Measurements from ENCODE around the gene FGF13.

The FGF13 gene

DNA sequence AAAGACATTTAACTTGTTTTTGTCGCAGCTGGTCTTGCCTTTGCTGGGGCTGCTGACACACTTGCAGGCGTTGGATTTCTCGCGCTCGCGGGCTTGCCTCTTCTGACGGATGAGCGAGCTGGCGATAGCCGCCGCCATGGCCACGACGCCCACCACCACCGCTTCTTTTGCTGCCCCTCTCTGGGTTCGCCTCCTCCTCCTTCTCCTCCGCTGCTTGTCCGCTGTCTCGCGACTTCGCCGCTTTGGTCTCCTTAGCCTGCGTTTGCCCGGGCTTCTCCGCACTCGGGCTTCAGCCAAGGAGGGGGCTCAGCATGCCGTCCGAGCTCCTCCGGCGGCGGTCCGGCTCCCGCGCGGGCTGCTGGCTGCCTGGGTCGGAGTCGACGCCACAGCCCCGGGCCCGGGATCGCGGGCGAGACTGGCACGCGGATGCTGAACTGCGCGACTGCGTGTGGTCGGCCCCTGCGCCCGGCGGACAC lies 613 bp downstream of the FGF13 start:
- Mint-ChIP-seq H3K4me1 (peaks cover 20% of the 10 kb centered on the region), H3K9me3 (peaks cover 25% of the 10 kb centered on the region), H3K4me3 (peak overlapping the region; percentile 86), H3K36me3 (ENCODE audit: low read depth) (no peaks in the 10 kb centered on the region), H3K27ac (no peak overlapping the region), H3K27me3 (ENCODE audit: low read depth, poor library complexity) (peaks cover 13% of the 10 kb centered on the region)
- peak; percentile 56 for DNase-seq
- TF ChIP-seq, protein P1, sequence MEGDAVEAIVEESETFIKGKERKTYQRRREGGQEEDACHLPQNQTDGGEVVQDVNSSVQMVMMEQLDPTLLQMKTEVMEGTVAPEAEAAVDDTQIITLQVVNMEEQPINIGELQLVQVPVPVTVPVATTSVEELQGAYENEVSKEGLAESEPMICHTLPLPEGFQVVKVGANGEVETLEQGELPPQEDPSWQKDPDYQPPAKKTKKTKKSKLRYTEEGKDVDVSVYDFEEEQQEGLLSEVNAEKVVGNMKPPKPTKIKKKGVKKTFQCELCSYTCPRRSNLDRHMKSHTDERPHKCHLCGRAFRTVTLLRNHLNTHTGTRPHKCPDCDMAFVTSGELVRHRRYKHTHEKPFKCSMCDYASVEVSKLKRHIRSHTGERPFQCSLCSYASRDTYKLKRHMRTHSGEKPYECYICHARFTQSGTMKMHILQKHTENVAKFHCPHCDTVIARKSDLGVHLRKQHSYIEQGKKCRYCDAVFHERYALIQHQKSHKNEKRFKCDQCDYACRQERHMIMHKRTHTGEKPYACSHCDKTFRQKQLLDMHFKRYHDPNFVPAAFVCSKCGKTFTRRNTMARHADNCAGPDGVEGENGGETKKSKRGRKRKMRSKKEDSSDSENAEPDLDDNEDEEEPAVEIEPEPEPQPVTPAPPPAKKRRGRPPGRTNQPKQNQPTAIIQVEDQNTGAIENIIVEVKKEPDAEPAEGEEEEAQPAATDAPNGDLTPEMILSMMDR (IDR thresholded peaks at IDR 0.05) = no peak

GRCh38 chrX:138709886-138710791 lies 1.4 kb downstream of the FGF13 start:
- Mint-ChIP-seq H3K4me3 (peak overlapping the region; percentile 86), H3K4me1 (peaks cover 20% of the 10 kb centered on the region), H3K36me3 (ENCODE audit: low read depth) (no peaks in the 10 kb centered on the region), H3K27ac (no peak overlapping the region), H3K9me3 (peaks cover 25% of the 10 kb centered on the region), H3K27me3 (ENCODE audit: low read depth, poor library complexity) (peaks cover 13% of the 10 kb centered on the region)
- DNase-seq = peak; percentile 12
- TF ChIP-seq, protein P1 (IDR thresholded peaks at IDR 0.05) = no peak

GRCh38 chrX:138708268-138708667 lies 3.2 kb downstream of the FGF13 start:
- Mint-ChIP-seq H3K27ac (no peak overlapping the region), H3K9me3 (peaks cover 16% of the 10 kb centered on the region), H3K4me1 (peaks cover 20% of the 10 kb centered on the region), H3K27me3 (ENCODE audit: low read depth, poor library complexity) (peaks cover 13% of the 10 kb centered on the region), H3K4me3 (no peak overlapping the region), H3K36me3 (ENCODE audit: low read depth) (no peaks in the 10 kb centered on the region)
- DNase-seq = no peak
- TF ChIP-seq, protein P1 (IDR thresholded peaks at IDR 0.05) = no peak

GRCh38 chrX:138704596-138704995 lies 6.9 kb downstream of the FGF13 start:
- TF ChIP-seq, protein P1 (IDR thresholded peaks at IDR 0.05) = no peak
- no peaks in the 10 kb centered on the region for H3K36me3 Mint-ChIP-seq (ENCODE audit: low read depth)
- peaks cover 15% of the 10 kb centered on the region for H3K9me3 Mint-ChIP-seq
- no peak for DNase-seq
- no peak overlapping the region for H3K27ac Mint-ChIP-seq
- no peak overlapping the region for H3K4me3 Mint-ChIP-seq
- no peaks in the 10 kb centered on the region for H3K27me3 Mint-ChIP-seq (ENCODE audit: low read depth, poor library complexity)
- H3K4me1 Mint-ChIP-seq = peaks cover 6% of the 10 kb centered on the region

DNA sequence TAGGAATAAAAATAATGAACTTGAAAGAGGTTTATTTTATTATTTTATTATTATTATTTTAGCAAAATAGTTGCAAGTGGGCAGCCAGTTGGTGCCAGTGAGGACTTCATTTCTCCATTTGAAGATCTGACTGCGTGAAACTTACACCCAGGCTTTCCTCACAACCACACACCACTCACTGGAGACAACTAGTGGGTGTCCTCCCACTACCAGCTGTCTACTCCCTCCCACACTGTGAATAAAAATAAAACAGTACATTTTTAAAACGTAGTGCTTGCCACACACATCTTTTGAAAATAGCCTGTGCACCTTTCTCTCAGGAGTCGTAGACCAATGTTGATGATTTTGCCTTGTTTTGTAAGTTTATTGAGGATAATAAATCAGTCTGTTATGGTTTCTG lies 7.4 kb downstream of the FGF13 start:
- DNase-seq = no peak

More for the DNA sequence above, 7.4 kb downstream of the FGF13 start:
- H3K36me3 Mint-ChIP-seq (ENCODE audit: low read depth) = no peaks in the 10 kb centered on the region
- H3K4me1 Mint-ChIP-seq = peaks cover 1% of the 10 kb centered on the region
- H3K9me3 Mint-ChIP-seq = peaks cover 12% of the 10 kb centered on the region
- no peak overlapping the region for H3K4me3 Mint-ChIP-seq
- H3K27me3 Mint-ChIP-seq (ENCODE audit: low read depth, poor library complexity) = no peaks in the 10 kb centered on the region
- TF ChIP-seq, protein P1 (IDR thresholded peaks at IDR 0.05) = no peak
- H3K27ac Mint-ChIP-seq = no peak overlapping the region
